B cell (primary cell): ENCODE measurements around the gene ATP7B. TPM values are rescaled to one million over a fixed set of nuclear protein-coding genes. Genes with fewer than 3 reads are reported as not detected.

Source experiments
- ATAC-seq: fragments of 200-7000 bp; cut with Tn5 transposase; one replicate; pipeline ENCODE4 v1.10.0; 2021; ENCODE audit warnings: low read depth, mild to moderate bottlenecking, moderate number of reproducible peaks, moderate library complexity
- CTCF ChIA-PET: fragments of 350-600 bp; sonication (Branson Sonifier 250); formaldehyde crosslinking; loops from one replicate; lab custom pipeline; 2021; ENCODE audit warnings: antibody characterized with exemption, inconsistent platforms; lab: Charles Lee
- POLR2A ChIA-PET: fragments of 350-600 bp; sonication (Branson Sonifier 250); formaldehyde crosslinking; loops from one replicate; lab custom pipeline; 2021; ENCODE audit warnings: antibody characterized with exemption; lab: Charles Lee
- DNase-seq: peaks from one replicate; pipeline ENCODE4 v3.0.0; 2013
- H2AFZ ChIP-seq: 2 replicates; pipeline ENCODE4 v1.6.1; 2012; ENCODE audit warnings: mild to moderate bottlenecking, low read depth, low read length; ENCODE audit not compliant: insufficient read depth, poor library complexity, severe bottlenecking
- H3K27ac ChIP-seq, 2 donors: 1 replicate in 1 of 2; 2 replicates in 1 of 2; pipeline ENCODE4 v1.5.1; 2012 to 2013; ENCODE audit warnings: low read length in 2 of 2, mild to moderate bottlenecking in 2 of 2, moderate library complexity in 1 of 2
- H3K27me3 ChIP-seq, 4 experiments: fragments of 200-600 bp in 1 of 4; sonication (generic) in 1 of 4; replicated peaks in 1 of 4; 1 replicate in 2 of 4; 2 replicates in 2 of 4; pipeline versions ENCODE4 v1.6.1 to v1.7.0; 2013 to 2016; ENCODE audit warnings: low read length in 3 of 4, mild to moderate bottlenecking in 2 of 4, mixed read lengths in 1 of 4, moderate library complexity in 1 of 4; ENCODE audit not compliant: insufficient read depth in 4 of 4, control insufficient read depth in 3 of 4; ENCODE audit errors: control extremely low read depth in 1 of 4
- H3K36me3 ChIP-seq, 2 experiments: replicated peaks in 1 of 2; 1 replicate in 1 of 2; 2 replicates in 1 of 2; pipeline versions ENCODE4 v1.6.1 to v1.7.1; 2013; ENCODE audit warnings: low read length in 1 of 2; ENCODE audit not compliant: insufficient read depth in 2 of 2, control insufficient read depth in 1 of 2; ENCODE audit errors: control extremely low read depth in 1 of 2, extremely low read depth in 1 of 2
- H3K4me1 ChIP-seq, 2 donors: fragments of 200-600 bp in 1 of 2; sonication (generic) in 1 of 2; 1 replicate in 1 of 2; 2 replicates in 1 of 2; pipeline versions ENCODE4 v1.5.1 to v1.6.1; 2013 to 2017; ENCODE audit warnings: low read length in 2 of 2; ENCODE audit not compliant: control insufficient read depth in 2 of 2, insufficient read depth in 2 of 2
- H3K4me2 ChIP-seq: replicated peaks from 2 replicates; pipeline ENCODE3; 2012; ENCODE audit warnings: mild to moderate bottlenecking, low read depth, low read length; ENCODE audit not compliant: poor library complexity, severe bottlenecking
- H3K4me3 ChIP-seq, 5 experiments: fragments of 200-600 bp in 1 of 5; sonication (generic) in 1 of 5; 1 replicate in 3 of 5; 2 replicates in 2 of 5; pipeline versions ENCODE4 v1.5.1 to v1.7.0; 2011 to 2016; ENCODE audit warnings: low read length in 4 of 5, mild to moderate bottlenecking in 4 of 5, low read depth in 2 of 5, control low read depth in 1 of 5, moderate library complexity in 1 of 5; ENCODE audit not compliant: insufficient read depth in 1 of 5; ENCODE audit errors: control extremely low read depth in 1 of 5, extremely low read depth in 1 of 5
- H3K79me2 ChIP-seq: fragments of 200-600 bp; sonication (generic); one replicate; pipeline ENCODE4 v1.6.0; 2016; ENCODE audit warnings: low read length; ENCODE audit not compliant: control insufficient read depth, insufficient read depth
- H3K9ac ChIP-seq: fragments of 200-600 bp; sonication (generic); 2 replicates; pipeline ENCODE4 v1.6.1; 2017; ENCODE audit warnings: mild to moderate bottlenecking, low read length, moderate library complexity
- H3K9me3 ChIP-seq, 3 donors: one replicate each; pipeline versions ENCODE4 v1.6.1 to v1.7.1; 2013; ENCODE audit warnings: low read length in 2 of 3; ENCODE audit not compliant: control insufficient read depth in 2 of 3, insufficient read depth in 1 of 3; ENCODE audit errors: control extremely low read depth in 1 of 3
- H4K20me1 ChIP-seq: 2 replicates; pipeline ENCODE4 v1.6.0; 2012; ENCODE audit warnings: mild to moderate bottlenecking, low read length; ENCODE audit not compliant: insufficient read depth, control insufficient read depth, poor library complexity, severe bottlenecking
- H3K27ac Mint-ChIP-seq: one replicate; pipeline ENCODE4 v1.8.0; 2021; ENCODE audit warnings: mixed read lengths
- H3K27me3 Mint-ChIP-seq: one replicate; pipeline ENCODE4 v1.8.0; 2021; ENCODE audit warnings: mixed read lengths
- H3K4me1 Mint-ChIP-seq: one replicate; pipeline ENCODE4 v1.8.0; 2021; ENCODE audit warnings: mixed read lengths
- H3K4me3 Mint-ChIP-seq: one replicate; pipeline ENCODE4 v1.8.0; 2021; ENCODE audit warnings: mixed read lengths
- H3K9me3 Mint-ChIP-seq: one replicate; pipeline ENCODE4 v1.8.0; 2022; ENCODE audit warnings: mixed read lengths; ENCODE audit not compliant: insufficient read depth
- EZH2 ChIP-seq: IDR thresholded peaks from 2 replicates; pipeline ENCODE4 v1.6.1; 2012; ENCODE audit warnings: borderline replicate concordance, low read depth, mild to moderate bottlenecking, moderate library complexity, low read length; ENCODE audit not compliant: insufficient read depth, poor library complexity, severe bottlenecking
- WGBS: methylation state at CpG from one replicate; pipeline ENCODE4 v1.1.5; 2013; ENCODE audit warnings: missing lambda C conversion rate; ENCODE audit not compliant: insufficient coverage; 5-methylcytosine and 5-hydroxymethylcytosine counted together
- intact Hi-C: fragments of 100-400 bp; cut with micrococcal nuclease; formaldehyde crosslinking; loops from one replicate; pipeline ENCODE4 v1.10.0; 2022
- polyA plus RNA-seq: library from polyadenylated mRNA; depleted of rRNA; stranded (reverse); fragments of >200 nt; gene quantifications from 2 replicates; pipeline ENCODE4 v1.2.3, GENCODE V29; 2012
- total RNA-seq, 2 donors: library from RNA; stranded (reverse); fragments of 120-200 nt in 1 of 2; gene quantifications; 1 replicate in 1 of 2; 2 replicates in 1 of 2; pipeline versions ENCODE4 v1.2.3 to v1.2.4, GENCODE V29; 2013 to 2022
- TF ChIP-seq, protein P1 (sequence below): fragments of 200-600 bp; IDR thresholded peaks from one replicate; pipeline ENCODE4 v1.8.0; 2022; ENCODE audit warnings: antibody characterized with exemption, mild to moderate bottlenecking

ATP7B gene
- total and polyA plus RNA-seq, 2 donors (not counting 1 experiment from before 2014, with no cell fraction given) = 0.10 to 0.91 TPM

DNA sequence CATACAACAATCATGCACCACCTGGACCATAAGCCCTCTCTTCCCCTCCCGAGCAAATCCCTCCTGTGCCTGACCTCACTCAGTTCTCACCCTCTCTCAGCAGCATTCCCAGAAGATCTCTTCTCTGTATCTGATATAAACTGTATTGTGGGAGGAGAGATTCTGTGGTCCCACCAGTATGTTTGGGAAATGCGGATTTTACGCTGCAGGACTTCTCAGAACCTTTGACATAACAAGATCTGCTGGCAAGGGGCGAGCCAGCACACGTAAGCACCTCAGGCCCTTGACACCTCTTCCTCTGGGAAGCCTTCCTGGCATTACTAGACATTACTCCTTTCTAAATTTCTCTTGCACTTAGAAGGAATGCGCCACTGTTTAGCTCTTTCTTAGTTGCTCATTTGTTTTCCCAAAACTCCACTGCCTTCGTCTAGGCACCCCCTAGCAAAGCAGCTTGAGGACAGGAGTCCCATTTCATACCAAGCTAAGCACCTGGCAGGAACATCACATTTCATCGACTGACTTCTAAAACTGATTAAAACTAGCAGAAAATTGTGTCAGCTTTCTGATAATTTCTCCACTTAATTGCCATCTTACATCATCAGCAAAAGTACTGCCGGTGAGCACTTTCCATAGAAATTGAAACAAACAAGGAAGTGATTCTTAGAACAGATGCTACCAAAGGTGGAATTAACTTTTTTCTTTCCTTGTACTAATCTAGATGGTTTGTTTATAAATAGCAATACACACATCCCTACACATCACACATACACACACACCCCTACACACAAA, 86.3 kb downstream of the ATP7B start:
- Mint-ChIP-seq H3K9me3 (no peaks in the 10 kb centered on the region), H3K4me1 (peaks cover 4% of the 10 kb centered on the region), H3K27me3 (peaks cover 21% of the 10 kb centered on the region), H3K4me3 (no peak overlapping the region), H3K27ac (no peak overlapping the region)
- no peak overlapping the region for H3K4me3 ChIP-seq
- no peaks in the 10 kb centered on the region for H3K36me3 ChIP-seq
- no peaks in the 10 kb centered on the region for H3K9me3 ChIP-seq
- ATAC-seq (no peak), DNase-seq (no peak)
- CTCF ChIA-PET = no interaction called here
- no peak overlapping the region for H3K4me2 ChIP-seq
- no peak overlapping the region for H3K9ac ChIP-seq
- POLR2A ChIA-PET = no interaction called here
- WGBS = 98% methylated on average over 7 of the region's 9 CpGs
- TF ChIP-seq, protein P1, sequence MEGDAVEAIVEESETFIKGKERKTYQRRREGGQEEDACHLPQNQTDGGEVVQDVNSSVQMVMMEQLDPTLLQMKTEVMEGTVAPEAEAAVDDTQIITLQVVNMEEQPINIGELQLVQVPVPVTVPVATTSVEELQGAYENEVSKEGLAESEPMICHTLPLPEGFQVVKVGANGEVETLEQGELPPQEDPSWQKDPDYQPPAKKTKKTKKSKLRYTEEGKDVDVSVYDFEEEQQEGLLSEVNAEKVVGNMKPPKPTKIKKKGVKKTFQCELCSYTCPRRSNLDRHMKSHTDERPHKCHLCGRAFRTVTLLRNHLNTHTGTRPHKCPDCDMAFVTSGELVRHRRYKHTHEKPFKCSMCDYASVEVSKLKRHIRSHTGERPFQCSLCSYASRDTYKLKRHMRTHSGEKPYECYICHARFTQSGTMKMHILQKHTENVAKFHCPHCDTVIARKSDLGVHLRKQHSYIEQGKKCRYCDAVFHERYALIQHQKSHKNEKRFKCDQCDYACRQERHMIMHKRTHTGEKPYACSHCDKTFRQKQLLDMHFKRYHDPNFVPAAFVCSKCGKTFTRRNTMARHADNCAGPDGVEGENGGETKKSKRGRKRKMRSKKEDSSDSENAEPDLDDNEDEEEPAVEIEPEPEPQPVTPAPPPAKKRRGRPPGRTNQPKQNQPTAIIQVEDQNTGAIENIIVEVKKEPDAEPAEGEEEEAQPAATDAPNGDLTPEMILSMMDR = no peak
- TF ChIP-seq EZH2 = no peak
- H3K27ac ChIP-seq = no peak overlapping the region
- H2AFZ ChIP-seq = no peak overlapping the region
- H4K20me1 ChIP-seq = no peaks in the 10 kb centered on the region
- intact Hi-C loops = no loop called here
- peaks cover 0 to 4% of the 10 kb centered on the region in 2 donors for H3K4me1 ChIP-seq
- no peaks in the 10 kb centered on the region for H3K79me2 ChIP-seq
- no peaks in the 10 kb centered on the region for H3K27me3 ChIP-seq

GRCh38 chr13:51923983-51924539, 87.2 kb downstream of the ATP7B start:
- POLR2A ChIA-PET = no interaction called here
- H3K27me3 Mint-ChIP-seq = peaks cover 21% of the 10 kb centered on the region
- intact Hi-C loops = no loop called here
- H3K9ac ChIP-seq = no peak overlapping the region
- H2AFZ ChIP-seq = no peak overlapping the region
- WGBS = 91% methylated on average over 1 of the region's 3 CpGs
- H3K9me3 ChIP-seq = no peaks in the 10 kb centered on the region
- peaks cover 0 to 4% of the 10 kb centered on the region in 2 donors for H3K4me1 ChIP-seq
- DNase-seq (no peak), ATAC-seq (no peak)
- H3K36me3 ChIP-seq = no peaks in the 10 kb centered on the region
- peaks cover 4% of the 10 kb centered on the region for H3K4me1 Mint-ChIP-seq
- H3K27ac Mint-ChIP-seq = no peak overlapping the region
- H3K27me3 ChIP-seq = no peaks in the 10 kb centered on the region
- CTCF ChIA-PET = interaction anchor here (0.6 kb wide), 2 partner anchors 35 to 429 kb away, joined by 3 to 5 read pairs; no protein-coding TSS in a partner anchor
- no peaks in the 10 kb centered on the region for H3K79me2 ChIP-seq
- H3K27ac ChIP-seq = no peak overlapping the region
- H3K4me3 Mint-ChIP-seq = no peak overlapping the region
- no peaks in the 10 kb centered on the region for H4K20me1 ChIP-seq
- TF ChIP-seq EZH2 = no peak
- TF ChIP-seq, protein P1 = no peak
- no peaks in the 10 kb centered on the region for H3K9me3 Mint-ChIP-seq
- H3K4me3 ChIP-seq = no peak overlapping the region
- no peak overlapping the region for H3K4me2 ChIP-seq
